HG03045 (cell line): ENCODE results near the gene SLC9A5.

Source experiments
- ATAC-seq: cut with Tn5 transposase; IDR thresholded peaks from one replicate; pipeline ENCODE4 v1.9.1; 2021; ENCODE audit warnings: mild to moderate bottlenecking, moderate library complexity; ENCODE audit not compliant: unreplicated experiment

The SLC9A5 gene

DNA sequence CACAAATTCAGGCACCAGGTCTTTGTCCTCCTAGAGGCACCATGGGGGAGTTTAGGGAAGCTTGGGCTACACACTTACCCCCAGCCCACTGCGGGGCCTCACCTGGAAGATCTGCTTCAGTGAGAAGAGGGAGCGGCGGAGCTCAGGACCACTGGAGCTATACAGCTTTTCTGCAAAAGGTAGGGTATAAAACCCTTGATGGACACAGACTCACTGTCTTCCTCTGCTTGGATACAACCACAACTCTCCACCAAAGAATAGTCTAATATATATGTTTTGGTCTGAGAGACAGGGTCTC, 10.6 kb upstream of the SLC9A5 start:
- no peak for ATAC-seq

GRCh38 chr16:67238806-67239470, 9.8 kb upstream of the SLC9A5 start:
- no peak for ATAC-seq

- ATAC-seq = no peak
Observed at GRCh38 chr16:67240506-67240905, 8.3 kb upstream of the SLC9A5 start.

DNA sequence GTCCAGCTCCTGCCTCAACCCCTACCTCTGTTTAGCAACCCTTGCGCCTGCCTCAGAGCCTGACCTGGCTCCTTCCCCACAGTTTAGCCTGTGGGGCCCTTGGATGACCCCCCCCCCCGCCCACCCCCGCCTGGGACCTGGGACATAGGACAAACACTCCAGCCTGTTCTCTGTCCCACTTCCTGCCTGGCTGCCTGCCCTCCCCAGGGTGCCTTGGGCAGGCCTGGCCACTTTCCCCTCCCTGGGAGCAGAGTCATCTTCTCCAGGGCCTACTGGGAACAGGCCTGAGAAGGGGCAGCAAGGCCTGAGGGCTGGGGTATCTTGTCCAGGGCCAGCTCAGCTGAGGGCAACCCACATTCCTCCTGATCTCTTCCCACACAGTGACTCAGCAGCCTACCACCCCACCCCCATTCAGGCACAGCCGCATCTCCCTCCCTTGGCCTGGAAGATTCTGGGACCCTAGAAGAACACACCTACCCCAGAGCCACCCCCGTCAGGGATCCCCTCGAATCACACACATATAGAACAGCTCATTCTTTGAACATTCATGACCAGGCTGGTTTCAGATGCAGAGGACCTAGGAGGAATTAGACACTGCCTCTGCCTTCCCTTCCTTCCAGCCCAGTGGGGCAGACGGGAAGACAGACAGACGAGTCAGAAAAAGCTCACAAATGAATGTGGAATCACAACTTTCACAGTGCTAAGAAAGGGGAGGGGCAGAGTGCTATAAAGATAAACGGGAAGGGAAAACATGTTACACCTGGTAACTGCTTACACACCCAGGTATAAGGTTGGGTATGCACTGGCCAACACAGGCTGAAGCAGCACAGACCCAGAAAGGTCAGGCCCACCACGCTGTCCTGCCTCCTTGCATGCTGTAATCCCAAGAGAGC, 7.5 kb upstream of the SLC9A5 start:
- no peak for ATAC-seq

GRCh38 chr16:67242138-67242730, 6.5 kb upstream of the SLC9A5 start:
- ATAC-seq = no peak

- no peak for ATAC-seq
Observed at GRCh38 chr16:67243481-67243880, 5.3 kb upstream of the SLC9A5 start.

GRCh38 chr16:67244387-67245185, 4.2 kb upstream of the SLC9A5 start:
- ATAC-seq = peak; percentile 43

GRCh38 chr16:67245186-67245585, 3.6 kb upstream of the SLC9A5 start:
- no peak for ATAC-seq

DNA sequence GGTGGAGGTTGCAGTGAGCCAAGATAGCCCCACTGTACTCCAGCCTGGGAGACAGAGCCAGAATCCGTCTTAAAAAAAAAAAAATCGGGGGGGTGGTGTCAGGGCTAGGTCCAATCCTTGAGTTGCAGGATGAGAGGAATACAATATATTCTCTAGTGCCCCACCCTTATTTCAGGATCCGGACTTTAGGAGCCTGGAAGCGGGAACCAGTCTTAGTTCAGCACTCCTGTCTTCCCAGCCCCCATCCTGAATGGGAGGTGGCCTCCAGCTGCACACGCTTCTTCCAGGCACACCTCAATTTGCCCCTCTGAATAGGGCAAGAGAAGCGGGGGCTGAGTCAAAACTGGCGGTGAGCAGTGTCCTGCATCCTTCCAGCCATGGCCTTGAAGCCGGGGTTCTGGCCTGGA, 3.1 kb upstream of the SLC9A5 start:
- ATAC-seq = no peak

DNA sequence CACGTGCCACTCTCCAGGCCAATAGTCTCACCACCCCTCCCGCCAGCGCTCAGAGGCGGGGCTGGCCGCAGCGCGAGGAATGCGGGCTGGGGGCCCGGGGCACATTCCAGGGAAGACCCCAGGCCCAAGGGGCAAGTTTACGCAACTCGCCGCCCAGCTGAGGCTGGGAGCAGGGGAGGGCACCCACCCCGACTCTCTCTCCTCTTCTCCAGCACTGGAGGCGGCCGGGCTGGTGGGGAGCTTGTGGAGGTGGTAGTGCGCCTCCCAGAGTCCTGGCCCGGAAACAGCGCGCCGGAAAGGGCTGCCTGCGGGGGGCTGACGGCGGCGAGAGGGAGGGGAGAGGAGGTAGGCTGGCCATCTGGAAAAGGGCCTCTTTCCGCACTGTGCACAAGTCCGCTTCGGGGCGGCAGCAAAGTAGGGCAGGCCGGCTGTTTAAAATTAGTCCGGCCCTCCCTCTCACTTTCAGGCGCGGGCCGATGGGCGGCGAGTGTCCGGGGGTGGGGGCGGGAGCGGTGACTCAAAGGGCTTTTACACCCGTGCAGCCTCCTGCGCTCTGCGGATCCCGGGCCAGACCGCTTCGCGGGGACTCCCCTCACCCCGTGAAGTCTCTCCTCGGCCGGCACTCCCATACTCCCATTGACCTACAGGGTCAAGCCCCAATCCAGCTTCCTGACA, 2.6 kb upstream of the SLC9A5 start:
- peak; percentile 29 for ATAC-seq

DNA sequence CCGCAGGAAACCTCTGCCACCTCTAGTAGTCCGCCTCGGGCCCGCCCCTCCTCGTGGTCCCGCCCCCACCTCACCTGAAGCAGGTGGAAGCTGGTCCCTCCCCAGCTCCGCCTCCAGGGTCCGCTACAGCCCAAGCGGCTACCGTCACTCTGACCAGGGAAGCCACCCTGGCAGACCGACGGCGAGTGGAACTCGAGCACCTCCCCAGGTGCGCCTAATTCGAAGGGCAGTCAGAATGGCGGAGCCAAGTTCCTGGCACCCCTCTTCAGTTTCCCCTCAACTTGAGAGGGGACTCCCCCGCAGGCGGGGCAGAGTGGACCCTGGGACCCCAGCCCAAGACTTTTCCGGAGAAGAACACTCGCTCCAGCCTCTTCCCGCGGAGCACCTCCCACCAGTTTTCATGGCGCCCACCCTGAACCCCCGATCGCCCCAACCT, 2.0 kb upstream of the SLC9A5 start:
- ATAC-seq = peak; percentile 26

DNA sequence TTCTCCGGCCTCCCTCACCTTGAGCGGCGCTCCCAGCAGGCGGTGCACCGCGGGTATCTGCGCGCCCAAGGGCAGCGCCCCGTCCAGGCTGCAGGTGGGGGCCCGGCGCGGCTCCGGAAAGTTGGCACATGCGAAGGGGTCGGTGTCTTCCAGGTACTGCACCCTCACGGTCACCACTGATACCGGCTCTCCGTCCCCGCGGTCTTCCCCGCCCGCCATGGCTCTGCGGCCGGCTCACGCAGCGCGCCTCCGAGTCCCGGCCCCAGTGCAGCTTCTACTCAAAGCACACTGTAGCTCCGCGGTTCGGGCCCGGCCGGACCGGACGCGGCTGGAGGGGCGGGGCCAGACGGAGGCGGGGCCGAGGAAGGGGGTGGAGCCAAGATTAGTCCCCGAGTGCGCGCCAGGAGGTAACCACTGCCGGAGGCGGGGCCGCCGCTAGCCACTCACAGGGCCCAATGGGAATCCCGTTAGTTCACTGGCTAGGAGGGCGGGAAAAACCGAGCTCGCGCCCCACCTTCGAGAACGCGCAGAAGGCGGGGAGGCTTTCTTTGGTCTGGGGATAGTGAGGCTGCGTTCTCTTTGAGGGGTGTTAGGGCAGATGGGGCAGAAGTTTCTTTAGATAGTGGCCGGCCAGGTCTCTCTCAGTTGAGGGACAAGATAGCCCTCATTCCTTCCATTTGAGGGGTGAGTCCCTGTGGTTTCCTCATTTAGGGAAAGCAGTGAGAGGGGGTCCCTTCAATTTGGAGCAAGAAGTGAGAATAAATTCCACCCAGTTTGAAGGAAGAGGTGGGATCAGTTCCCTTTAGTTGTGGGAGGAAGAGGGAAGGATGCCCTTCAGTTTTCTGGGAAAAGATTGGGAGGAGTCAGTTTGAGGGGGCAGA, 1.3 kb upstream of the SLC9A5 start, which contains the start of gene FHOD1:
Gene FHOD1, minus strand, starts transcription at position 290 of the 881 bp plus-strand sequence. Its CDS starts 71 bp downstream, at position 219.
- peak; percentile 53 for ATAC-seq

DNA sequence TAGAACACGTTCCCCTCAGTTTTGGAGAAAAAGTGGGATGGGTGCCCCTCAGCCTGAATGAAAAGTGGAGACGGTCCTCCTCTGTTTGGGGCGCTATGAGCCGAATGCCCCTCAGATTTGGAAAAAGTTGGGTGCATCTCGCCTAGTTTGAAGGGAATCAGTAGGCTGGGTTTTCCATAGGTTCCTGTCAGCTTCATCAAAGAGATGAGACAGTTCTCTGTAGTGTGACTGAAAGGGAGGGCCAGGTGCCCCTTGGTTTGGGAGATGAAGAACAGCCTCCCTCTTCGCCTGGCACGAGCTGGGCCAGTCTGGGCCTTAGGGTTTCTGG, 742 bp upstream of the SLC9A5 start:
- ATAC-seq = no peak

GRCh38 chr16:67249178-67250044, 632 bp downstream of the SLC9A5 start:
- ATAC-seq = no peak

- no peak for ATAC-seq
Observed at GRCh38 chr16:67250045-67250327, 1.2 kb downstream of the SLC9A5 start.

DNA sequence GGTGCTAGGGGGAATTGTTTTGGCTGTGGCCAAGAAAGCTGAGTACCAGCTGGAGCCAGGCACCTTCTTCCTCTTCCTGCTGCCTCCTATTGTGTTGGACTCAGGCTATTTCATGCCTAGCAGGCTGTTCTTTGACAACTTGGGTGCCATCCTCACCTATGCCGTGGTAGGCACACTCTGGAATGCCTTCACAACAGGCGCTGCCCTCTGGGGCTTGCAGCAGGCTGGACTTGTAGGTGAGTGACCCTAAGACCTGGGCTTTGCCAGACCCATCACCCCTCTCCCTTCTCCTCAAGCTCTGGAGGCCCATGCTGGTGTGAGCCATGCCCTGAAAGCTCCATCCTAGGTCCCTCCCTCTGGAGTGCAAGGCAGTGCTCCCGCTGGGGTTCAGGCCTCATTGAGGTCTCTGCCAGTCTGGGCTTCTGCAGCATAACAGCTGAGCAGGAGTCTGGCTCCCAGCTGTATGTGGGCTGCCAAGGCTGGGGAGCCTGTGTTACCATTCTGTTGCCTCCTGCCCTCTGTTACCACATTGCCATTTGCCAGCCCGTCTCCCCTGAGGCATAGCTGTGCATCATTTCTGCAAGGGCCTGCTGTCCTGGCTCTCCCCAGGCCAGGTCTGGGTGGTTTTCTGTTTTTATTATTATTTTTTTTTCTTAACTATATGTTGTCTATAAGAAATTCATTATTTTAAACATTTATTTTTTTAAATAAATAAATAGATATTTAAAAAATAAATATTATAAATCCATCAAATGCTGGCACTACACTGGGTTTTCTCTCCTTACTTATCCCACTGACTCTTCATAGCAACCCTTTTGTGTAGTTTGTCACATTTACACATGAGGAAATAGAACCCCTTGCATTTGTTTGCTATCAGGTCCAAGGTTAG, 4.1 kb downstream of the SLC9A5 start:
- no peak for ATAC-seq

DNA sequence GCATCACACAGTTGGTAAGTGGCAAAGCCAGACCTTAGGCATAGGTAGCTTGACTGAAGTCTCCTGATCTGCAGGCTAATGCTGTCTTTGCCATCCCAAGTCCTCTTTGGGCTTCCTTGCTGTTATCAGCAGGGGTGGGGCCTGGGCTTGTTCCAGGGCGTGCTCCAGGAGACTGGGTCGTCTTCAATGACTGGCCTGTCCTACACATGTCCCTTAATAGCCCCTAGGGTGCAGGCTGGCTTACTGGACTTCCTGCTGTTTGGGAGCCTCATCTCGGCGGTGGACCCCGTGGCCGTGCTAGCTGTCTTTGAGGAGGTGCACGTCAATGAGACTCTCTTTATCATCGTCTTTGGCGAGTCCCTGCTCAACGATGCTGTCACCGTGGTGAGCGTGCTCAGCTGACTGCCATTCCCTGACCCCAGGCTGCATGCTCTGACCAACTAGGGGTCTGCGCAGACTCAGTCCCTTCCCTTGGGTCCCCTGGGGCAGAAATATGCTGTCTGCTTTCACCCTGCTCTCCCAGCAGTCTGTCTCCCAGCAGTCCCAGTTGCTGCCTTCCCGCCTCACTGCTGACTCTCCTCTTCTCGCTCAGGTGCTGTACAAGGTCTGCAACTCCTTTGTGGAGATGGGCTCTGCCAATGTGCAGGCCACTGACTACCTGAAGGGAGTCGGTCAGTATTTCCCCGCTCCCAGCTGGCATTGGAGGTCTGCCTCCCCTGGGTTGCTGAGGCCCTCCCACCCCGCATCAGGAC, 6.2 kb downstream of the SLC9A5 start:
- ATAC-seq = no peak
